Upper lobe of right lung (tissue), 1 donor: ENCODE data around the gene FHOD1. TPM values are rescaled to one million over a fixed set of nuclear protein-coding genes. Genes with fewer than 3 reads are reported as not detected.

Source experiments
- ATAC-seq: fragments of 200-7000 bp; cut with Tn5 transposase; one replicate; pipeline ENCODE4 v1.9.1; 2020; ENCODE audit warnings: mild to moderate bottlenecking, moderate library complexity
- DNase-seq: peaks from one replicate; pipeline ENCODE4 v3.0.0-alpha.2; 2020
- H3K27ac ChIP-seq: fragments of 200-600 bp; one replicate; pipeline ENCODE4 v1.8.0; 2022
- H3K27me3 ChIP-seq: fragments of 200-600 bp; one replicate; pipeline ENCODE4 v1.8.0; 2022; ENCODE audit warnings: mild to moderate bottlenecking
- H3K36me3 ChIP-seq: fragments of 200-600 bp; one replicate; pipeline ENCODE4 v1.8.0; 2022
- H3K4me1 ChIP-seq: fragments of 200-600 bp; one replicate; pipeline ENCODE4 v1.8.0; 2022
- H3K4me3 ChIP-seq: fragments of 200-600 bp; one replicate; pipeline ENCODE4 v1.8.0; 2022; ENCODE audit warnings: mild to moderate bottlenecking
- H3K9me3 ChIP-seq: fragments of 200-600 bp; one replicate; pipeline ENCODE4 v1.8.0; 2022
- CTCF ChIP-seq: fragments of 200-600 bp; IDR thresholded peaks from one replicate; pipeline ENCODE4 v1.8.0; 2022; ENCODE audit warnings: antibody characterized with exemption
- intact Hi-C: fragments of 100-400 bp; cut with DNase I; formaldehyde crosslinking; loops from one replicate; pipeline ENCODE4 v1.11.0; 2022
- total RNA-seq: library from RNA; stranded (reverse); fragmentation: NEBNext Ultra II Directional; extraction: Animal tissue kit (Norgen Biotek cat#: 25700); gene quantifications from one replicate; pipeline ENCODE4 v1.2.1, GENCODE V29; 2021
- donor health status: DM: no; HTN: yes; CAD: no; lungs with severe emphysema.

Gene FHOD1
- total RNA-seq, 1 donor from 2014 or later = 94.9 TPM

GRCh38 chr16:67184453-67184994 is 62.8 kb downstream of the FHOD1 start:
- H3K27ac ChIP-seq = peak overlapping the region; percentile 93
- no peaks in the 10 kb centered on the region for H3K36me3 ChIP-seq
- DNase-seq (no peak), ATAC-seq (peak; percentile 8)
- TF ChIP-seq CTCF = no peak
- no peaks in the 10 kb centered on the region for H3K9me3 ChIP-seq
- intact Hi-C loops = no loop called here
- no peaks in the 10 kb centered on the region for H3K27me3 ChIP-seq
- peaks cover 22% of the 10 kb centered on the region for H3K4me1 ChIP-seq
- peak overlapping the region; percentile 79 for H3K4me3 ChIP-seq

DNA sequence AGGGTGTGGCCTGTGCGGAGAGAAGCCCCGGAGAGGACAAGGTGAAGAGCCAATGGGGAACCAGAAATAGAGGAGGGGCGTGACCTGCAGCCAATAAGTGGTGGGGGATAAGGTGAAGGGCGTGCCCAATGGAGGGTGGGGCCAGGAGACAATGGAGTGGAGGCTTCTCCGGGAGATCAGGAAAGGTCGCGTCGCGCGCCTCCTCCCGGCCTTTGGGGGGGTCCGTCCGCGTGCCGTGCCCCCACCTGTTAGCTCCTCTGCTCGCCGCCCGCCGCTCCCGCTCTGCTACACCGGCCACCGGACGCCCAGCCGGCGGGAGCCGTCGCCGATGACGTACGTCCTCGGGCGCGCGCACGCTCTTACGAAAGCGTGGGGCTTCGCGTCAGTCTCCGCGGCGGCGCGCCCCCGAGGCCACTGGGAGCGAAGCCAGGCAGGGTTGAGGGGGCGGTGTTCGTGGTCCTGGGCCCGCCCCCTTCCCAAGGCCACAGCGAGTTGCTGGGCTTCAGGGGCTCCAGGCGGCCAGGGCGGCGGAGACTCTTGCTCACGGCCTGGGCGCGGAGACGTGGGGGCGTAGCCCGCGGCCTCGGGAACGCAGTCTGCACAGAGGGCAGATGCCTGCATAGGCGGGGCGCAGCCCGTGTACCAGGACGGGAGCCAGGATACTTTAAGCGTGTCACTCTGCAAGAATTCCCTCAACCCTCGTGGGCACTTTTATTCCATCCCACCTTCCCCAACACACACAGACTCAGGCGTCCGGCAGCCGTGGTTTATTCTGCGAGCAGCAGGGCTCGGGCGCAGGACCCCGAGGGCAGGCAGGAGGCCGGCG is 63.4 kb downstream of the FHOD1 start, which contains the start of gene MATCAP1:
Gene MATCAP1 (minus strand): TSS at position 337 of the 826 bp plus-strand sequence. CDS start 3,353 bp downstream, outside the sequence.
- Histone ChIP-seq H3K27ac (peak within 1 kb of the TSS; percentile 93), H3K27me3 (no peaks in the 10 kb centered on the region), H3K36me3 (no peaks in the 10 kb centered on the region), H3K4me3 (peak within 1 kb of the TSS; percentile 79), H3K9me3 (no peaks in the 10 kb centered on the region), H3K4me1 (peaks cover 24% of the 10 kb centered on the region)
- ATAC-seq (peak; percentile 94), DNase-seq (peak; percentile 95)
- no peak for TF ChIP-seq CTCF
- intact Hi-C loops = no loop called here

- no peak for TF ChIP-seq CTCF
- Histone ChIP-seq H3K9me3 (no peaks in the 10 kb centered on the region), H3K27me3 (no peaks in the 10 kb centered on the region), H3K4me3 (peak overlapping the region; percentile 79), H3K4me1 (peaks cover 30% of the 10 kb centered on the region), H3K27ac (peak overlapping the region; percentile 7), H3K36me3 (no peaks in the 10 kb centered on the region)
- ATAC-seq (no peak), DNase-seq (no peak)
- intact Hi-C loops = no loop called here
These were observed 64.0 kb downstream of the FHOD1 start for GRCh38 chr16:67183284-67183626.

- intact Hi-C loops = no loop called here
- H3K9me3 ChIP-seq = no peaks in the 10 kb centered on the region
- ATAC-seq = no peak
These were observed 65.0 kb downstream of the FHOD1 start for GRCh38 chr16:67182288-67182687.

GRCh38 chr16:67181346-67181745 is 65.9 kb downstream of the FHOD1 start:
- TF ChIP-seq CTCF = no peak
- no peaks in the 10 kb centered on the region for H3K27me3 ChIP-seq
- peaks cover 39% of the 10 kb centered on the region for H3K4me1 ChIP-seq
- DNase-seq (no peak), ATAC-seq (no peak)
- H3K4me3 ChIP-seq = no peak overlapping the region
- intact Hi-C loops = no loop called here
- H3K27ac ChIP-seq = peak overlapping the region; percentile 24
- H3K9me3 ChIP-seq = no peaks in the 10 kb centered on the region
- no peaks in the 10 kb centered on the region for H3K36me3 ChIP-seq

More at GRCh38 chr16:67182288-67182687, 65.0 kb downstream of the FHOD1 start:
- no peaks in the 10 kb centered on the region for H3K27me3 ChIP-seq
- H3K27ac ChIP-seq = no peak overlapping the region
- no peak overlapping the region for H3K4me3 ChIP-seq
- H3K4me1 ChIP-seq = peaks cover 38% of the 10 kb centered on the region
- no peaks in the 10 kb centered on the region for H3K36me3 ChIP-seq
- no peak for TF ChIP-seq CTCF
- DNase-seq = no peak
